Breast epithelium (tissue), 4 donors: ENCODE results near the gene TRMT11. TPM values are rescaled to one million over a fixed set of nuclear protein-coding genes. Genes with fewer than 3 reads are reported as not detected.

Source experiments
- DNase-seq, 2 donors: peaks; one replicate each; pipeline ENCODE4 v3.0.0-alpha.2; 2019; ENCODE audit warnings: low spot score in 2 of 2
- H3K27ac ChIP-seq, 2 donors: fragments of 200-600 bp; sonication (generic) in 1 of 2; one replicate each; pipeline ENCODE4 v1.5.1; 2016 to 2019; ENCODE audit warnings: mild to moderate bottlenecking in 1 of 2
- H3K27me3 ChIP-seq, 2 donors: fragments of 200-600 bp; sonication (generic) in 1 of 2; one replicate each; pipeline versions ENCODE4 v1.5.1 to v1.6.0; 2017 to 2019; ENCODE audit warnings: control low read depth in 1 of 2, mild to moderate bottlenecking in 1 of 2
- H3K36me3 ChIP-seq: fragments of 200-600 bp; one replicate; pipeline ENCODE4 v1.5.1; 2019
- H3K4me1 ChIP-seq, 2 donors: fragments of 200-600 bp; sonication (generic); one replicate each; pipeline ENCODE4 v1.5.1; 2016 to 2019; ENCODE audit warnings: control low read depth in 1 of 2
- H3K4me3 ChIP-seq, 3 donors: fragments of 200-600 bp; sonication (generic); 1 replicate in 2 of 3; 2 replicates in 1 of 3; pipeline ENCODE4 v1.5.1; 2016 to 2019; ENCODE audit warnings: mild to moderate bottlenecking in 3 of 3, moderate library complexity in 2 of 3
- H3K9me3 ChIP-seq, 2 donors: fragments of 200-600 bp; sonication (generic) in 1 of 2; one replicate each; pipeline ENCODE4 v1.5.1; 2016 to 2019; ENCODE audit warnings: control low read depth in 1 of 2
- POLR2A ChIP-seq: fragments of 450-650 bp; IDR thresholded peaks from one replicate; pipeline ENCODE4 v1.6.1; 2016; ENCODE audit warnings: antibody characterized with exemption, mild to moderate bottlenecking, moderate library complexity
- POLR2AphosphoS5 ChIP-seq, 3 donors: sonication (generic); formaldehyde crosslinking; IDR thresholded peaks; one replicate each; pipeline ENCODE4 v1.6.1; 2017; ENCODE audit warnings: antibody characterized with exemption in 3 of 3
- intact Hi-C: fragments of 100-400 bp; cut with DNase I; formaldehyde crosslinking; loops from one replicate; pipeline ENCODE4 v1.15.1; 2023; ENCODE audit warnings: low total_unique reads
- total RNA-seq, 3 donors: library from RNA; depleted of rRNA; stranded (reverse); fragments of >200 nt; gene quantifications; one replicate each; pipeline ENCODE4 v1.1.0, GENCODE V29; 2016
- TF ChIP-seq, protein P1 (sequence below), 3 donors: fragments of 450-650 bp; IDR thresholded peaks; one replicate each; pipeline ENCODE4 v1.5.1; 2016 to 2017; ENCODE audit warnings: antibody characterized with exemption in 3 of 3, mild to moderate bottlenecking in 3 of 3, moderate library complexity in 3 of 3

TRMT11 gene
- total RNA-seq, 3 donors from 2014 or later: 17.3 to 48.3 (median 39.7) TPM

DNA sequence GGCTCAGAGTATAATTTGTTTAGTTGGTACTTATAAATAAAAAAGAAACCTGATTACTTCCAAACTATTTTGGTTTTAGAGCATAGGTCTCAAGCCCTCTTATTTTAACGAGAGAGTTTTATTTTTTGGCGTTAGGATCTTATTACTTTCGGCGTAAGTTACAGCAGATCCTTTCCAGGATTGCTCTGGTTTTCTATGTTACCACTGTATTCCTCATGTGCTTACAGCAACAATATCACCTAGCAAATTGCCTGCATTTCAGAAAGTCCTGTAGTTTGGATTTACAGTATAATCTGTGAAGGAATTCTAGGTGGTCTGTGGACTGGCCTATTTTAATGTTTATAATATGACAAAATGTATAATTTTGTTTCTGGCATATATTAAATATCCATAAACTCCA, 54.1 kb downstream of the TRMT11 start:
- Histone ChIP-seq H3K4me3 (no peak overlapping the region), H3K36me3 (no peaks in the 10 kb centered on the region), H3K27me3 (no peaks in the 10 kb centered on the region), H3K9me3 (no peaks in the 10 kb centered on the region), H3K4me1 (no peaks in the 10 kb centered on the region), H3K27ac (peak overlapping the region; percentile 1 to 65)
- intact Hi-C loops: no loop called here
- TF ChIP-seq, protein P1, sequence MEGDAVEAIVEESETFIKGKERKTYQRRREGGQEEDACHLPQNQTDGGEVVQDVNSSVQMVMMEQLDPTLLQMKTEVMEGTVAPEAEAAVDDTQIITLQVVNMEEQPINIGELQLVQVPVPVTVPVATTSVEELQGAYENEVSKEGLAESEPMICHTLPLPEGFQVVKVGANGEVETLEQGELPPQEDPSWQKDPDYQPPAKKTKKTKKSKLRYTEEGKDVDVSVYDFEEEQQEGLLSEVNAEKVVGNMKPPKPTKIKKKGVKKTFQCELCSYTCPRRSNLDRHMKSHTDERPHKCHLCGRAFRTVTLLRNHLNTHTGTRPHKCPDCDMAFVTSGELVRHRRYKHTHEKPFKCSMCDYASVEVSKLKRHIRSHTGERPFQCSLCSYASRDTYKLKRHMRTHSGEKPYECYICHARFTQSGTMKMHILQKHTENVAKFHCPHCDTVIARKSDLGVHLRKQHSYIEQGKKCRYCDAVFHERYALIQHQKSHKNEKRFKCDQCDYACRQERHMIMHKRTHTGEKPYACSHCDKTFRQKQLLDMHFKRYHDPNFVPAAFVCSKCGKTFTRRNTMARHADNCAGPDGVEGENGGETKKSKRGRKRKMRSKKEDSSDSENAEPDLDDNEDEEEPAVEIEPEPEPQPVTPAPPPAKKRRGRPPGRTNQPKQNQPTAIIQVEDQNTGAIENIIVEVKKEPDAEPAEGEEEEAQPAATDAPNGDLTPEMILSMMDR (IDR thresholded peaks at IDR 0.05): no peak
- no peak for TF ChIP-seq POLR2A
- TF ChIP-seq POLR2AphosphoS5 (IDR thresholded peaks at IDR 0.05): no peak
- no peak for DNase-seq

- H3K4me3 ChIP-seq: no peak overlapping the region
- no peaks in the 10 kb centered on the region for H3K4me1 ChIP-seq
- peak overlapping the region; percentile 3 to 65 for H3K27ac ChIP-seq
- no peaks in the 10 kb centered on the region for H3K36me3 ChIP-seq
- H3K27me3 ChIP-seq: no peaks in the 10 kb centered on the region
- TF ChIP-seq, protein P1 (IDR thresholded peaks at IDR 0.05): no peak
- TF ChIP-seq POLR2AphosphoS5 (IDR thresholded peaks at IDR 0.05) (no peak), POLR2A (no peak)
- intact Hi-C loops: no loop called here
- H3K9me3 ChIP-seq: no peaks in the 10 kb centered on the region
- peak in 1 of 2 donors; percentile 26 for DNase-seq
Measured at GRCh38 chr6:126040826-126041225, 54.5 kb downstream of the TRMT11 start.

GRCh38 chr6:126041516-126041915, 55.2 kb downstream of the TRMT11 start:
- peak overlapping the region; percentile 6 to 65 for H3K27ac ChIP-seq
- TF ChIP-seq POLR2AphosphoS5 (IDR thresholded peaks at IDR 0.05) (no peak), POLR2A (no peak)
- TF ChIP-seq, protein P1 (IDR thresholded peaks at IDR 0.05): no peak
- H3K27me3 ChIP-seq: no peaks in the 10 kb centered on the region
- no peak for DNase-seq
- no peaks in the 10 kb centered on the region for H3K9me3 ChIP-seq
- no peak overlapping the region for H3K4me3 ChIP-seq
- H3K4me1 ChIP-seq: no peaks in the 10 kb centered on the region
- H3K36me3 ChIP-seq: no peaks in the 10 kb centered on the region
- intact Hi-C loops: no loop called here

- TF ChIP-seq, protein P1 (IDR thresholded peaks at IDR 0.05): no peak
- TF ChIP-seq POLR2A (no peak), POLR2AphosphoS5 (IDR thresholded peaks at IDR 0.05) (no peak)
- no peak for DNase-seq
- Histone ChIP-seq H3K27me3 (no peaks in the 10 kb centered on the region), H3K36me3 (no peaks in the 10 kb centered on the region), H3K4me3 (no peak overlapping the region), H3K27ac (peak overlapping the region; percentile 6 to 65), H3K4me1 (no peaks in the 10 kb centered on the region), H3K9me3 (no peaks in the 10 kb centered on the region)
- intact Hi-C loops: no loop called here
Measured at GRCh38 chr6:126042001-126042419, 55.7 kb downstream of the TRMT11 start.

DNA sequence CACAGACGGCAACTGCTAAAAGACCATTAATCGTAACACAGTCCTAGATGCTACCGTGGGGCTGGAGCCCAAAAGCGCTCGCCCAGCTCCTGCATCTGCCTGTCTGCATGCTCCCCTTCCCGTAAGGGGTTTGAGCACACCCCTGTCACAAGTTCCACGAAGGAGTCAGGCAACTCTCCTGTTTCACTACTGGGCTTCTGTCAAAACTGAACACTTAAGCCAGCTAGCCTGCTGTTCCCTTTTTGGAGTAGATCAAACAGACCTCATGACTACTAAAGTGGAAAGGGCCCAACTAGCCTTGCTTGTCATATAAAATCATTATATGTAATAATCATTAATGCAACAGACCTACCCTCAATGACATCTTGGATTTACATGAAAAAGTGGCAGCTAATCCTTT, 61.3 kb downstream of the TRMT11 start:
- H3K36me3 ChIP-seq: no peaks in the 10 kb centered on the region
- H3K9me3 ChIP-seq: no peaks in the 10 kb centered on the region
- H3K27me3 ChIP-seq: no peaks in the 10 kb centered on the region
- TF ChIP-seq, protein P1 (IDR thresholded peaks at IDR 0.05): no peak
- no peak for TF ChIP-seq POLR2A
- TF ChIP-seq POLR2AphosphoS5 (IDR thresholded peaks at IDR 0.05): no peak
- no peak overlapping the region for H3K27ac ChIP-seq
- DNase-seq: no peak
- H3K4me3 ChIP-seq: no peak overlapping the region
- H3K4me1 ChIP-seq: no peaks in the 10 kb centered on the region
- intact Hi-C loops: no loop called here
